HCT116 (cell line): Measurements from ENCODE around the gene TXNL4B. TPM values are rescaled to one million over a fixed set of nuclear protein-coding genes. Genes with fewer than 3 reads are reported as not detected.

ENCODE experiments used
- ATAC-seq: fragments of 200-7000 bp; cut with Tn5 transposase; 2 replicates; pipeline ENCODE4 v1.9.1; 2020; ENCODE audit warnings: mild to moderate bottlenecking, moderate library complexity
- BruUV-seq: library from RNA; stranded (reverse); fragments of 400-500 nt; replicated peaks from 2 replicates; lab custom pipeline; 2021; lab: Mats Ljungman, UMichigan
- CTCF ChIA-PET: fragments of 300-600 bp; sonication (Branson Sonifier 250); formaldehyde crosslinking; loops from one replicate; lab custom pipeline; 2021; ENCODE audit warnings: antibody characterized with exemption; lab: Charles Lee
- POLR2A ChIA-PET: fragments of 300-600, 350-600 bp; sonication (Branson Sonifier 250); formaldehyde crosslinking; loops from one replicate; lab custom pipeline; 2021; ENCODE audit warnings: antibody characterized with exemption; lab: Charles Lee
- RAD21 ChIA-PET, 2 experiments: fragments of 300-600 bp; sonication (Branson Sonifier 250); formaldehyde crosslinking; loops; one replicate each; lab custom pipeline; 2023; ENCODE audit warnings: low total read pairs in 2 of 2; ENCODE audit not compliant: uncharacterized antibody in 2 of 2, unreplicated experiment in 2 of 2, low non-redundant PET in 1 of 2; lab: Charles Lee
- DNase-seq: peaks from one replicate; pipeline ENCODE4 v3.0.0-alpha.2; 2010; ENCODE audit warnings: low read depth, low spot score
- H2AFZ ChIP-seq: fragments of 200-600 bp; shearing (Covaris generic), sonication (generic); 2 replicates; pipeline ENCODE4 v1.6.1; 2017; ENCODE audit warnings: low read depth, mixed run types, mixed read lengths, antibody characterized with exemption, low read length; ENCODE audit not compliant: poor library complexity, severe bottlenecking
- H3K27ac ChIP-seq: 2 replicates; pipeline ENCODE4 v1.5.1; 2012; ENCODE audit warnings: low read depth, low read length
- H3K27me3 ChIP-seq: fragments of 200-600 bp; sonication (generic); 2 replicates; pipeline ENCODE4 v1.6.1; 2016; ENCODE audit warnings: mixed run types, low read length, mixed read lengths; ENCODE audit not compliant: insufficient read depth
- H3K36me3 ChIP-seq, 2 experiments: fragments of 200-500 bp in 1 of 2; fragments of 200-600 bp in 1 of 2; sonication (Bioruptor generic) in 1 of 2; sonication (generic) in 1 of 2; 2 replicates each; pipeline versions ENCODE4 v1.5.1 to v1.6.1; 2014 to 2016; ENCODE audit warnings: low read length in 2 of 2, inconsistent platforms in 1 of 2, mixed read lengths in 1 of 2, mixed run types in 1 of 2; ENCODE audit not compliant: insufficient read depth in 2 of 2, control insufficient read depth in 1 of 2
- H3K4me1 ChIP-seq, 2 experiments: fragments of 200-600 bp in 1 of 2; sonication (generic) in 1 of 2; 2 replicates each; pipeline versions ENCODE4 v1.5.1 to v1.6.1; 2012 to 2017; ENCODE audit warnings: low read length in 2 of 2, inconsistent platforms in 1 of 2, mild to moderate bottlenecking in 1 of 2, mixed read lengths in 1 of 2, mixed run types in 1 of 2, moderate library complexity in 1 of 2; ENCODE audit not compliant: insufficient read depth in 2 of 2, control insufficient read depth in 1 of 2
- H3K4me2 ChIP-seq: fragments of 200-600 bp; sonication (generic); 2 replicates; pipeline ENCODE4 v1.6.1; 2017; ENCODE audit warnings: mixed run types, low read length, mixed read lengths
- H3K4me3 ChIP-seq, 2 experiments: fragments of 200-600 bp in 1 of 2; sonication (generic) in 1 of 2; replicated peaks in 1 of 2; 2 replicates each; pipeline ENCODE4 v1.5.1; 2011 to 2016; ENCODE audit warnings: low read length in 2 of 2, control low read depth in 1 of 2, low read depth in 1 of 2, mild to moderate bottlenecking in 1 of 2, mixed read lengths in 1 of 2, mixed run types in 1 of 2
- H3K79me2 ChIP-seq: fragments of 200-600 bp; sonication (generic); 2 replicates; pipeline ENCODE4 v1.6.1; 2017; ENCODE audit warnings: mild to moderate bottlenecking, mixed run types, low read length, moderate library complexity, mixed read lengths; ENCODE audit not compliant: insufficient read depth
- H3K9ac ChIP-seq: fragments of 200-600 bp; sonication (generic); 2 replicates; pipeline ENCODE4 v1.6.1; 2016; ENCODE audit warnings: low read length, mixed read lengths
- H3K9me2 ChIP-seq: fragments of 200-600 bp; sonication (generic), shearing (Covaris generic); 2 replicates; pipeline ENCODE4 v1.6.1; 2017; ENCODE audit warnings: mixed run types, mild to moderate bottlenecking, moderate library complexity; ENCODE audit not compliant: insufficient read depth
- H3K9me3 ChIP-seq, 2 experiments: fragments of 200-500 bp in 1 of 2; fragments of 200-600 bp in 1 of 2; sonication (Bioruptor generic) in 1 of 2; sonication (generic) in 1 of 2; 2 replicates each; pipeline ENCODE4 v1.6.1; 2014 to 2017; ENCODE audit warnings: low read length in 2 of 2, mixed read lengths in 2 of 2, inconsistent platforms in 1 of 2, low read depth in 1 of 2, mild to moderate bottlenecking in 1 of 2, mixed run types in 1 of 2, moderate library complexity in 1 of 2; ENCODE audit not compliant: control insufficient read depth in 1 of 2, insufficient read depth in 1 of 2
- H4K20me1 ChIP-seq: fragments of 200-600 bp; sonication (generic), shearing (Covaris generic); 2 replicates; pipeline ENCODE4 v1.6.1; 2017; ENCODE audit warnings: mixed run types, mild to moderate bottlenecking, moderate library complexity; ENCODE audit not compliant: insufficient read depth
- ATF3 ChIP-seq: IDR thresholded peaks from 2 replicates; pipeline ENCODE4 v1.6.1; 2012
- CBX3 ChIP-seq: IDR thresholded peaks from 2 replicates; pipeline ENCODE4 v1.6.1; 2012; ENCODE audit warnings: low read depth
- CTCF ChIP-seq, 3 experiments: fragments of 200-600 bp in 1 of 3; sonication (generic) in 1 of 3; IDR thresholded peaks in 2 of 3; conservative IDR thresholded peaks in 1 of 3; 2 replicates each; pipeline ENCODE4 v1.5.1; 2012 to 2017; ENCODE audit warnings: low read depth in 2 of 3, low read length in 2 of 3, antibody characterized with exemption in 1 of 3, borderline replicate concordance in 1 of 3, control low read depth in 1 of 3, mild to moderate bottlenecking in 1 of 3, mixed read lengths in 1 of 3, mixed run types in 1 of 3, moderate library complexity in 1 of 3; ENCODE audit not compliant: insufficient read depth in 1 of 3
- ELF1 ChIP-seq: IDR thresholded peaks from 2 replicates; pipeline ENCODE4 v1.6.1; 2012; ENCODE audit warnings: low read depth, borderline replicate concordance
- EZH2 ChIP-seq: fragments of 200-600 bp; sonication (generic); IDR thresholded peaks from 2 replicates; pipeline ENCODE4 v1.6.1; 2017; ENCODE audit warnings: antibody characterized with exemption, mixed run types
- EZH2phosphoT487 ChIP-seq: fragments of 200-600 bp; IDR thresholded peaks from 2 replicates; pipeline ENCODE4 v1.6.1; 2018; ENCODE audit warnings: antibody characterized with exemption, borderline replicate concordance
- FOSL1 ChIP-seq: IDR thresholded peaks from 2 replicates; pipeline ENCODE4 v1.6.1; 2012; ENCODE audit warnings: low read depth
- JUND ChIP-seq: IDR thresholded peaks from 2 replicates; pipeline ENCODE4 v1.6.1; 2012
- MAX ChIP-seq: IDR thresholded peaks from 2 replicates; pipeline ENCODE4 v1.6.1; 2012
- RAD21 ChIP-seq: IDR thresholded peaks from 2 replicates; pipeline ENCODE4 v1.6.1; 2012; ENCODE audit warnings: low read depth, mild to moderate bottlenecking
- REST ChIP-seq: IDR thresholded peaks from 2 replicates; pipeline ENCODE4 v1.6.1; 2012; ENCODE audit warnings: low read depth
- SIN3A ChIP-seq: IDR thresholded peaks from 2 replicates; pipeline ENCODE4 v1.6.1; 2012; ENCODE audit warnings: low read depth
- SP1 ChIP-seq: IDR thresholded peaks from 2 replicates; pipeline ENCODE4 v1.6.1; 2012; ENCODE audit warnings: low read depth
- SRF ChIP-seq: IDR thresholded peaks from 2 replicates; pipeline ENCODE4 v1.6.1; 2012; ENCODE audit warnings: low read depth
- TCF7L2 ChIP-seq: IDR thresholded peaks from 2 replicates; pipeline ENCODE4 v1.7.0; 2011; ENCODE audit warnings: borderline replicate concordance, inconsistent platforms; ENCODE audit not compliant: insufficient read depth, insufficient read length; ENCODE audit errors: extremely low read depth
- YY1 ChIP-seq: IDR thresholded peaks from 2 replicates; pipeline ENCODE4 v1.6.1; 2011; ENCODE audit warnings: low read length, low read depth, moderate library complexity, mild to moderate bottlenecking; ENCODE audit not compliant: insufficient replicate concordance; ENCODE audit errors: extremely low read depth
- ZNF274 ChIP-seq: fragments of 200-500 bp; sonication (Bioruptor generic); IDR thresholded peaks from 2 replicates; pipeline ENCODE4 v1.6.1; 2014; ENCODE audit warnings: mild to moderate bottlenecking, low read depth, low read length, inconsistent platforms
- intact Hi-C: fragments of 100-400 bp; cut with micrococcal nuclease; formaldehyde crosslinking; loops from 2 replicates; pipeline ENCODE4 v1.10.0; 2022
- total RNA-seq: library from RNA; stranded (reverse); gene quantifications from one replicate; pipeline ENCODE4 v1.2.1, GENCODE V29; 2021; ENCODE audit not compliant: unreplicated experiment

The TXNL4B gene
- total RNA-seq, 1 experiment from 2014 or later, result 15.5 TPM

GRCh38 chr16:72092832-72093447, 480 bp downstream of the TXNL4B start (continued):
- TF ChIP-seq REST (no peak), FOSL1 (no peak), ATF3 (no peak), EZH2 (no peak), MAX (no peak), EZH2phosphoT487 (no peak), RAD21 (no peak)
- TF ChIP-seq, all 23 proteins: peak for 0

GRCh38 chr16:72091217-72091616, 2.2 kb downstream of the TXNL4B start:
- no peak overlapping the region for H3K4me3 ChIP-seq
- CTCF ChIA-PET, result no interaction called here

More at GRCh38 chr16:72091217-72091616, 2.2 kb downstream of the TXNL4B start:
- no peak overlapping the region for H3K9ac ChIP-seq
- POLR2A ChIA-PET, result no interaction called here
- no peaks in the 10 kb centered on the region for H4K20me1 ChIP-seq
- BruUV-seq, result no TSS peak
- H3K36me3 ChIP-seq, result peaks cover 22 to 30% of the 10 kb centered on the region in 2 experiments; a peak in 3 of 4 replicates
- H3K4me2 ChIP-seq, result no peak overlapping the region
- no peak overlapping the region for H2AFZ ChIP-seq
- DNase-seq, result no peak
- H3K9me2 ChIP-seq, result no peaks in the 10 kb centered on the region
- peaks cover 57% of the 10 kb centered on the region for H3K79me2 ChIP-seq
- TF ChIP-seq JUND (no peak), SIN3A (no peak), YY1 (no peak), CTCF (IDR thresholded peaks at IDR 0.05 in 2 of 3, conservative IDR thresholded peaks at IDR 0.05 in 1 of 3; ENCODE audit: borderline replicate concordance in 1 of 3, insufficient read depth in 1 of 3, low read depth in 2 of 3, low read length in 2 of 3) (no peak), ELF1 (no peak), EZH2 (no peak), EZH2phosphoT487 (no peak), CBX3 (no peak), RAD21 (no peak), TCF7L2 (no peak), SP1 (no peak), SRF (no peak), ZNF274 (no peak)
- RAD21 ChIA-PET, result no interaction called here
- H3K9me3 ChIP-seq, result no peaks in the 10 kb centered on the region
- ATAC-seq, result no peak
- no peak overlapping the region for H3K27ac ChIP-seq
- H3K27me3 ChIP-seq, result no peaks in the 10 kb centered on the region
- intact Hi-C loops, result loop anchor here (10.0 kb wide), 2 partner anchors 206 to 526 kb away; partner anchors contain the start of gene ZNF821
- H3K4me1 ChIP-seq, result peaks cover 6 to 15% of the 10 kb centered on the region in 2 experiments; a peak in 3 of 4 replicates
